K562 (cell line): ENCODE results near the gene RASGRP1. TPM values are rescaled to one million over a fixed set of nuclear protein-coding genes. Genes with fewer than 3 reads are reported as not detected.

Source experiments
- BHLHE40 ChIP-seq: IDR thresholded peaks from 2 replicates; pipeline ENCODE4 v1.6.1; 2011; ENCODE audit warnings: low read length, improper control_type of control experiment
- CC2D1A ChIP-seq: fragments of 450-650 bp; IDR thresholded peaks from 2 replicates; pipeline ENCODE4 v1.6.1; 2017; ENCODE audit warnings: mild to moderate bottlenecking
- FOXA1 ChIP-seq: fragments of 450-650 bp; IDR thresholded peaks from 2 replicates; pipeline ENCODE4 v1.6.1; 2016; ENCODE audit warnings: mild to moderate bottlenecking, borderline replicate concordance
- SIN3A ChIP-seq, 2 experiments: fragments of 150-350 bp in 1 of 2; IDR thresholded peaks; 2 replicates each; pipeline ENCODE4 v1.6.1; 2011 to 2016; ENCODE audit warnings: borderline replicate concordance in 2 of 2, low read depth in 2 of 2, low read length in 2 of 2, mild to moderate bottlenecking in 2 of 2, moderate library complexity in 2 of 2; ENCODE audit not compliant: control insufficient read depth in 1 of 2
- TFAM ChIP-seq: fragments of 250-450 bp; sonication (Bioruptor Pico); conservative IDR thresholded peaks from 2 replicates; pipeline ENCODE4 v1.5.0; 2021; ENCODE audit warnings: mild to moderate bottlenecking, moderate library complexity
- ZNF121 ChIP-seq: sonication (generic); formaldehyde crosslinking; conservative IDR thresholded peaks from 2 replicates; pipeline ENCODE4 v1.8.0; 2022; ENCODE audit warnings: missing genetic modification reagents
- ZNF41 ChIP-seq: fragments of 250-450 bp; sonication (Bioruptor Pico); conservative IDR thresholded peaks from 2 replicates; pipeline ENCODE4 v1.4.0; 2020; ENCODE audit warnings: mild to moderate bottlenecking
- ZNF717 ChIP-seq: fragments of 250-450 bp; sonication (Bioruptor Pico); IDR thresholded peaks from 2 replicates; pipeline ENCODE4 v1.5.0; 2021
- polyA plus RNA-seq, 8 experiments: library from polyadenylated mRNA; depleted of rRNA in 4 of 8; stranded (reverse) in 5 of 8; unstranded in 3 of 8; fragments of >200 nt; fragmentation: Nextera tagmentation in 2 of 8; fragmentation: Illumina TruSeq in 1 of 8; extraction: Ambion mirVana in 2 of 8; extraction: Trizol in 1 of 8; gene quantifications; 2 replicates each; pipeline versions ENCODE4 v1.2.1 to v1.2.3, GENCODE V29; 2011 to 2014; ENCODE audit warnings: inconsistent platforms in 1 of 8, missing spikeins in 1 of 8
- total RNA-seq, 7 experiments: library from RNA; depleted of rRNA in 6 of 7; stranded (reverse); fragments of >200 nt in 6 of 7; fragmentation: Illumina TruSeq in 2 of 7; extraction: Trizol in 2 of 7; gene quantifications; 2 replicates each; pipeline versions ENCODE4 v1.2.1 to v1.2.3, GENCODE V29; 2011 to 2021; ENCODE audit warnings: low replicate concordance in 1 of 7
- TF ChIP-seq, protein P1 (sequence below): fragments of 450-650 bp; IDR thresholded peaks from 2 replicates; pipeline ENCODE4 v1.7.1; 2018; ENCODE audit warnings: mild to moderate bottlenecking, low read depth; ENCODE audit not compliant: partially characterized antibody
- TF ChIP-seq, protein P2 (sequence below): sonication (generic); formaldehyde crosslinking; IDR thresholded peaks from 2 replicates; pipeline ENCODE4 v1.8.0; 2022; ENCODE audit warnings: mild to moderate bottlenecking, missing genetic modification reagents
- TF ChIP-seq, protein P3 (sequence below): fragments of 250-450 bp; sonication (Bioruptor Pico); IDR thresholded peaks from 2 replicates; pipeline ENCODE4 v1.4.0; 2020; ENCODE audit warnings: mild to moderate bottlenecking, moderate library complexity
- TF ChIP-seq, protein P4 (sequence below): conservative IDR thresholded peaks from 2 replicates; pipeline ENCODE4 v1.6.1; 2011; ENCODE audit warnings: low read depth, mild to moderate bottlenecking, low read length; ENCODE audit not compliant: control insufficient read depth
- TF ChIP-seq, protein P5 (sequence below), 2 experiments: fragments of 250-450 bp in 1 of 2; fragments of 450-650 bp in 1 of 2; sonication (Bioruptor Pico) in 1 of 2; IDR thresholded peaks; 2 replicates each; pipeline versions ENCODE4 v1.6.1 to v1.8.0; 2016 to 2021; ENCODE audit warnings: mild to moderate bottlenecking in 2 of 2, moderate library complexity in 2 of 2, missing compliant biosample characterization in 1 of 2, missing genetic modification characterization in 1 of 2
- TF ChIP-seq, protein P6 (sequence below): sonication (generic); formaldehyde crosslinking; IDR thresholded peaks from 2 replicates; pipeline ENCODE4 v1.8.0; 2022; ENCODE audit warnings: mild to moderate bottlenecking, low read depth, missing genetic modification reagents

Gene RASGRP1
- total and polyA plus RNA-seq, 9 of the 15 experiments (the other 6 are each of a cell fraction or from before 2014, with no cell fraction given): 0.14 to 0.72 (median 0.31) TPM

DNA sequence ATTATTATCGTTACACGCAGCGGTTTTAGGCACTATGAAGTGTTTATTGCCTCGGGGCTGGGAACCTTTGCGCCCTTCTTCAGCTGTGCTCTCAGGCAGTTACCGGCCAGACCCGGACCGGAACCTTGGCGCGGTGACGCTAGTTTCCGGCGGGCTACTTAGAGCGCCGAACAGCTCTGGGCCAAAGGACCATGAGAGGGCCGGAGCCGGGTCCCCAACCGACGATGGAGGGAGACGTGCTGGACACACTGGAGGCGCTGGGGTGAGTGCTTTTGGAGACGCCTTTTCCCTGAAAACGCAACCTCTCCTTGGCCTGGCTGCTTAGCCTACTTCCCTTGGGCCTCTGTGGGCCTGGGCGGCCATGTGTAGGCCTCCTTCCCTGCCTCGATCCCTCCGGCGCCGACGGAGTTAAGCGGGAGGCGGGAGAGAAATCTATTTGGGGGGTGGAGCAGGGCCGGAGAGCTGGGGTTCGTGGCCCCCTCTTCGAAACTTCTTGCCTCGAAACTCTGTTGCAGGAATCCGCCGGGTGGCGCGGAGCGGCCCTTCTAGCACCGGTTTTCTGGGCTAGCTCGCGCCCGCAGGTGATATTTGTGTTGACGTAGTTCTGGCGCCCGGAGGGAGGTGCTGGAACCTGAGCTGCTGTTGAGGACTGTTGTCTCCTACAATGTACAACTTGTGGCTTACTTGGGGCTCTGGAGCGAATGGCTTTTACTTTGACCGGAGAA is 110.5 kb downstream of the RASGRP1 start, which contains the start of gene FAM98B (continued):
- TF ChIP-seq, protein P1, sequence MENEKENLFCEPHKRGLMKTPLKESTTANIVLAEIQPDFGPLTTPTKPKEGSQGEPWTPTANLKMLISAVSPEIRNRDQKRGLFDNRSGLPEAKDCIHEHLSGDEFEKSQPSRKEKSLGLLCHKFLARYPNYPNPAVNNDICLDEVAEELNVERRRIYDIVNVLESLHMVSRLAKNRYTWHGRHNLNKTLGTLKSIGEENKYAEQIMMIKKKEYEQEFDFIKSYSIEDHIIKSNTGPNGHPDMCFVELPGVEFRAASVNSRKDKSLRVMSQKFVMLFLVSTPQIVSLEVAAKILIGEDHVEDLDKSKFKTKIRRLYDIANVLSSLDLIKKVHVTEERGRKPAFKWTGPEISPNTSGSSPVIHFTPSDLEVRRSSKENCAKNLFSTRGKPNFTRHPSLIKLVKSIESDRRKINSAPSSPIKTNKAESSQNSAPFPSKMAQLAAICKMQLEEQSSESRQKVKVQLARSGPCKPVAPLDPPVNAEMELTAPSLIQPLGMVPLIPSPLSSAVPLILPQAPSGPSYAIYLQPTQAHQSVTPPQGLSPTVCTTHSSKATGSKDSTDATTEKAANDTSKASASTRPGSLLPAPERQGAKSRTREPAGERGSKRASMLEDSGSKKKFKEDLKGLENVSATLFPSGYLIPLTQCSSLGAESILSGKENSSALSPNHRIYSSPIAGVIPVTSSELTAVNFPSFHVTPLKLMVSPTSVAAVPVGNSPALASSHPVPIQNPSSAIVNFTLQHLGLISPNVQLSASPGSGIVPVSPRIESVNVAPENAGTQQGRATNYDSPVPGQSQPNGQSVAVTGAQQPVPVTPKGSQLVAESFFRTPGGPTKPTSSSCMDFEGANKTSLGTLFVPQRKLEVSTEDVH: no peak
- TF ChIP-seq, protein P2, sequence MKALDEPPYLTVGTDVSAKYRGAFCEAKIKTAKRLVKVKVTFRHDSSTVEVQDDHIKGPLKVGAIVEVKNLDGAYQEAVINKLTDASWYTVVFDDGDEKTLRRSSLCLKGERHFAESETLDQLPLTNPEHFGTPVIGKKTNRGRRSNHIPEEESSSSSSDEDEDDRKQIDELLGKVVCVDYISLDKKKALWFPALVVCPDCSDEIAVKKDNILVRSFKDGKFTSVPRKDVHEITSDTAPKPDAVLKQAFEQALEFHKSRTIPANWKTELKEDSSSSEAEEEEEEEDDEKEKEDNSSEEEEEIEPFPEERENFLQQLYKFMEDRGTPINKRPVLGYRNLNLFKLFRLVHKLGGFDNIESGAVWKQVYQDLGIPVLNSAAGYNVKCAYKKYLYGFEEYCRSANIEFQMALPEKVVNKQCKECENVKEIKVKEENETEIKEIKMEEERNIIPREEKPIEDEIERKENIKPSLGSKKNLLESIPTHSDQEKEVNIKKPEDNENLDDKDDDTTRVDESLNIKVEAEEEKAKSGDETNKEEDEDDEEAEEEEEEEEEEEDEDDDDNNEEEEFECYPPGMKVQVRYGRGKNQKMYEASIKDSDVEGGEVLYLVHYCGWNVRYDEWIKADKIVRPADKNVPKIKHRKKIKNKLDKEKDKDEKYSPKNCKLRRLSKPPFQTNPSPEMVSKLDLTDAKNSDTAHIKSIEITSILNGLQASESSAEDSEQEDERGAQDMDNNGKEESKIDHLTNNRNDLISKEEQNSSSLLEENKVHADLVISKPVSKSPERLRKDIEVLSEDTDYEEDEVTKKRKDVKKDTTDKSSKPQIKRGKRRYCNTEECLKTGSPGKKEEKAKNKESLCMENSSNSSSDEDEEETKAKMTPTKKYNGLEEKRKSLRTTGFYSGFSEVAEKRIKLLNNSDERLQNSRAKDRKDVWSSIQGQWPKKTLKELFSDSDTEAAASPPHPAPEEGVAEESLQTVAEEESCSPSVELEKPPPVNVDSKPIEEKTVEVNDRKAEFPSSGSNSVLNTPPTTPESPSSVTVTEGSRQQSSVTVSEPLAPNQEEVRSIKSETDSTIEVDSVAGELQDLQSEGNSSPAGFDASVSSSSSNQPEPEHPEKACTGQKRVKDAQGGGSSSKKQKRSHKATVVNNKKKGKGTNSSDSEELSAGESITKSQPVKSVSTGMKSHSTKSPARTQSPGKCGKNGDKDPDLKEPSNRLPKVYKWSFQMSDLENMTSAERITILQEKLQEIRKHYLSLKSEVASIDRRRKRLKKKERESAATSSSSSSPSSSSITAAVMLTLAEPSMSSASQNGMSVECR (CRISPR knock-in tag): no peak
- TF ChIP-seq FOXA1 (no peak), ZNF41 (CRISPR knock-in tag) (no peak; the same call in 1 of the 2 replicates), CC2D1A (peak; percentile 69; the same call in 1 of the 2 replicates), ZNF121 (no peak), BHLHE40 (peak; percentile 61), ZNF717 (CRISPR knock-in tag) (no peak), TFAM (CRISPR knock-in tag) (no peak), SIN3A (IDR thresholded peaks at IDR 0.05; ENCODE audit: borderline replicate concordance in 2 of 2, control insufficient read depth in 1 of 2, low read depth in 2 of 2, low read length in 2 of 2) (peak; percentile 51 to 65; a peak in 2 of 4 replicates)
- TF ChIP-seq, protein P3, sequence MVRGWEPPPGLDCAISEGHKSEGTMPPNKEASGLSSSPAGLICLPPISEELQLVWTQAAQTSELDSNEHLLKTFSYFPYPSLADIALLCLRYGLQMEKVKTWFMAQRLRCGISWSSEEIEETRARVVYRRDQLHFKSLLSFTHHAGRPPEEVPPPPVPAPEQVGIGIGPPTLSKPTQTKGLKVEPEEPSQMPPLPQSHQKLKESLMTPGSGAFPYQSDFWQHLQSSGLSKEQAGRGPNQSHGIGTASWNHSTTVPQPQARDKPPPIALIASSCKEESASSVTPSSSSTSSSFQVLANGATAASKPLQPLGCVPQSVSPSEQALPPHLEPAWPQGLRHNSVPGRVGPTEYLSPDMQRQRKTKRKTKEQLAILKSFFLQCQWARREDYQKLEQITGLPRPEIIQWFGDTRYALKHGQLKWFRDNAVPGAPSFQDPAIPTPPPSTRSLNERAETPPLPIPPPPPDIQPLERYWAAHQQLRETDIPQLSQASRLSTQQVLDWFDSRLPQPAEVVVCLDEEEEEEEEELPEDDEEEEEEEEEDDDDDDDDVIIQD: 0 out of 2 replicates have a peak, but pooled peaks have one; percentile 41
- TF ChIP-seq, protein P4, sequence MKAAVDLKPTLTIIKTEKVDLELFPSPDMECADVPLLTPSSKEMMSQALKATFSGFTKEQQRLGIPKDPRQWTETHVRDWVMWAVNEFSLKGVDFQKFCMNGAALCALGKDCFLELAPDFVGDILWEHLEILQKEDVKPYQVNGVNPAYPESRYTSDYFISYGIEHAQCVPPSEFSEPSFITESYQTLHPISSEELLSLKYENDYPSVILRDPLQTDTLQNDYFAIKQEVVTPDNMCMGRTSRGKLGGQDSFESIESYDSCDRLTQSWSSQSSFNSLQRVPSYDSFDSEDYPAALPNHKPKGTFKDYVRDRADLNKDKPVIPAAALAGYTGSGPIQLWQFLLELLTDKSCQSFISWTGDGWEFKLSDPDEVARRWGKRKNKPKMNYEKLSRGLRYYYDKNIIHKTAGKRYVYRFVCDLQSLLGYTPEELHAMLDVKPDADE: peak; percentile 78; the same call in 1 of the 2 replicates
- TF ChIP-seq, protein P5, sequence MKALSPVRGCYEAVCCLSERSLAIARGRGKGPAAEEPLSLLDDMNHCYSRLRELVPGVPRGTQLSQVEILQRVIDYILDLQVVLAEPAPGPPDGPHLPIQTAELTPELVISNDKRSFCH (CRISPR knock-in tag; IDR thresholded peaks at IDR 0.05): no peak
- TF ChIP-seq, protein P5 (tag; IDR thresholded peaks at IDR 0.05): peak; percentile 68
- TF ChIP-seq, protein P6, sequence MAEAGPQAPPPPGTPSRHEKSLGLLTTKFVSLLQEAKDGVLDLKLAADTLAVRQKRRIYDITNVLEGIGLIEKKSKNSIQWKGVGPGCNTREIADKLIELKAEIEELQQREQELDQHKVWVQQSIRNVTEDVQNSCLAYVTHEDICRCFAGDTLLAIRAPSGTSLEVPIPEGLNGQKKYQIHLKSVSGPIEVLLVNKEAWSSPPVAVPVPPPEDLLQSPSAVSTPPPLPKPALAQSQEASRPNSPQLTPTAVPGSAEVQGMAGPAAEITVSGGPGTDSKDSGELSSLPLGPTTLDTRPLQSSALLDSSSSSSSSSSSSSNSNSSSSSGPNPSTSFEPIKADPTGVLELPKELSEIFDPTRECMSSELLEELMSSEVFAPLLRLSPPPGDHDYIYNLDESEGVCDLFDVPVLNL (CRISPR knock-in tag): no peak
